Type B pancreatic cell (in vitro differentiated cells): ENCODE results near the gene PLXDC1. TPM values are rescaled to one million over a fixed set of nuclear protein-coding genes. Genes with fewer than 3 reads are reported as not detected.

Experiments
- DNase-seq: peaks from one replicate; pipeline ENCODE4 v3.0.0; 2021; ENCODE audit warnings: mixed read lengths; ENCODE audit not compliant: unreplicated experiment; ENCODE audit errors: extremely low spot score
- H3K27ac Mint-ChIP-seq: 2 replicates; pipeline ENCODE4 v1.8.0; 2021; ENCODE audit warnings: mild to moderate bottlenecking, mixed read lengths
- H3K27me3 Mint-ChIP-seq: 2 replicates; pipeline ENCODE4 v1.8.0; 2021; ENCODE audit warnings: mixed read lengths
- H3K36me3 Mint-ChIP-seq: 2 replicates; pipeline ENCODE4 v1.8.0; 2021; ENCODE audit warnings: mixed read lengths
- H3K4me1 Mint-ChIP-seq: one replicate; pipeline ENCODE4 v1.8.0; 2021; ENCODE audit warnings: mixed read lengths; ENCODE audit not compliant: unreplicated experiment
- H3K4me3 Mint-ChIP-seq: 2 replicates; pipeline ENCODE4 v1.8.0; 2021; ENCODE audit warnings: mild to moderate bottlenecking, mixed read lengths
- H3K9me3 Mint-ChIP-seq: 2 replicates; pipeline ENCODE4 v1.8.0; 2021; ENCODE audit warnings: mixed read lengths
- CTCF ChIP-seq: fragments of 200-600 bp; sonication (generic); conservative IDR thresholded peaks from 2 replicates; pipeline ENCODE4 v1.5.0; 2021; ENCODE audit warnings: antibody characterized with exemption, mild to moderate bottlenecking
- total RNA-seq: library from RNA; stranded (reverse); gene quantifications from 2 replicates; pipeline ENCODE4 v1.2.1, GENCODE V29; 2021; ENCODE audit warnings: low replicate concordance

The PLXDC1 gene
- total RNA-seq, 1 donor from 2014 or later = 5.0 TPM

GRCh38 chr17:39145143-39145542 is 6.3 kb downstream of the PLXDC1 start:
- Mint-ChIP-seq H3K27me3 (peaks cover 24% of the 10 kb centered on the region), H3K36me3 (no peaks in the 10 kb centered on the region)

GRCh38 chr17:39144416-39144840 is 7.0 kb downstream of the PLXDC1 start:
- DNase-seq = no peak
- peaks cover 17% of the 10 kb centered on the region for H3K27me3 Mint-ChIP-seq
- no peak for TF ChIP-seq CTCF

More at GRCh38 chr17:39145143-39145542, 6.3 kb downstream of the PLXDC1 start:
- peaks cover 12% of the 10 kb centered on the region for H3K4me1 Mint-ChIP-seq
- no peak for DNase-seq
- no peak overlapping the region for H3K4me3 Mint-ChIP-seq
- no peak for TF ChIP-seq CTCF
- no peak overlapping the region for H3K27ac Mint-ChIP-seq
- H3K9me3 Mint-ChIP-seq = peaks cover 4% of the 10 kb centered on the region

GRCh38 chr17:39143552-39144093 is 7.8 kb downstream of the PLXDC1 start:
- DNase-seq = no peak
- Mint-ChIP-seq H3K27ac (no peak overlapping the region), H3K4me3 (no peak overlapping the region), H3K27me3 (peaks cover 10% of the 10 kb centered on the region), H3K4me1 (peaks cover 12% of the 10 kb centered on the region), H3K9me3 (peaks cover 4% of the 10 kb centered on the region), H3K36me3 (no peaks in the 10 kb centered on the region)
- no peak for TF ChIP-seq CTCF

More at GRCh38 chr17:39144416-39144840, 7.0 kb downstream of the PLXDC1 start:
- Mint-ChIP-seq H3K36me3 (no peaks in the 10 kb centered on the region), H3K27ac (no peak overlapping the region), H3K4me1 (peaks cover 12% of the 10 kb centered on the region), H3K9me3 (peaks cover 4% of the 10 kb centered on the region), H3K4me3 (no peak overlapping the region)

- peaks cover 4% of the 10 kb centered on the region for H3K27me3 Mint-ChIP-seq
- no peak for DNase-seq
- H3K27ac Mint-ChIP-seq = no peak overlapping the region
- H3K4me3 Mint-ChIP-seq = no peak overlapping the region
- H3K36me3 Mint-ChIP-seq = no peaks in the 10 kb centered on the region
- peaks cover 16% of the 10 kb centered on the region for H3K4me1 Mint-ChIP-seq
- H3K9me3 Mint-ChIP-seq = peaks cover 4% of the 10 kb centered on the region
- no peak for TF ChIP-seq CTCF
Observed at GRCh38 chr17:39141915-39142664, 9.3 kb downstream of the PLXDC1 start.

- no peak overlapping the region for H3K27ac Mint-ChIP-seq
- DNase-seq = no peak
- no peaks in the 10 kb centered on the region for H3K36me3 Mint-ChIP-seq
- H3K9me3 Mint-ChIP-seq = peaks cover 4% of the 10 kb centered on the region
- peaks cover 16% of the 10 kb centered on the region for H3K4me1 Mint-ChIP-seq
- peaks cover 10% of the 10 kb centered on the region for H3K27me3 Mint-ChIP-seq
- no peak overlapping the region for H3K4me3 Mint-ChIP-seq
- TF ChIP-seq CTCF = no peak
Observed at GRCh38 chr17:39141294-39141693, 10.1 kb downstream of the PLXDC1 start.
